Right cardiac atrium (tissue), 5 donors: ENCODE measurements around the gene CEP152. TPM values are rescaled to one million over a fixed set of nuclear protein-coding genes. Genes with fewer than 3 reads are reported as not detected.

Source experiments
- ATAC-seq, 2 donors: fragments of 200-7000 bp; cut with Tn5 transposase; one replicate each; pipeline versions ENCODE4 v1.8.0 to v1.9.1; 2020; ENCODE audit warnings: moderate library complexity in 2 of 2, mild to moderate bottlenecking in 1 of 2
- DNase-seq, 3 donors: peaks; one replicate each; pipeline ENCODE4 v3.0.0-alpha.2; 2020
- H3K27ac ChIP-seq: one replicate; pipeline ENCODE4 v1.5.1; 2013; ENCODE audit warnings: mild to moderate bottlenecking, low read length, control low read depth, moderate library complexity
- H3K27me3 ChIP-seq: one replicate; pipeline ENCODE4 v1.6.1; 2013; ENCODE audit not compliant: control insufficient read depth, insufficient read depth
- H3K4me1 ChIP-seq: one replicate; pipeline ENCODE4 v1.6.1; 2013; ENCODE audit warnings: low read length; ENCODE audit not compliant: control insufficient read depth, insufficient read depth
- H3K4me3 ChIP-seq: one replicate; pipeline ENCODE4 v1.5.1; 2013; ENCODE audit warnings: low read length, control low read depth
- H3K9me3 ChIP-seq: one replicate; pipeline ENCODE4 v1.6.1; 2013; ENCODE audit warnings: low read length; ENCODE audit not compliant: control insufficient read depth
- WGBS: extraction: QIAGEN DNeasy Blood & Tissue Kit; methylation state at CpG from one replicate; pipeline ENCODE4 v1.1.7; 2013; 5-methylcytosine and 5-hydroxymethylcytosine counted together
- intact Hi-C, 4 donors: fragments of 100-400 bp; cut with DNase I; formaldehyde crosslinking; loops; one replicate each; pipeline versions ENCODE4 v1.11.0 to v1.14.0; 2022 to 2023
- polyA plus RNA-seq: library from polyadenylated mRNA; stranded (reverse); fragments of 200-250 nt; gene quantifications from one replicate; pipeline ENCODE4 v1.2.3, GENCODE V29; 2013
- total RNA-seq, 4 donors: library from RNA; stranded (reverse); fragmentation: NEBNext Ultra II Directional; extraction: Animal tissue kit (Norgen Biotek cat#: 25700); gene quantifications; one replicate each; pipeline ENCODE4 v1.2.1, GENCODE V29; 2021
- donor health status: healthy with polysubstance abuse.
- donor health status: DM: no; HTN: yes; CAD: no.
- donor health status: DM: no; HTN: no; CAD: no.
- donor health status: DM: no; HTN: yes; CAD: no; lungs with severe emphysema.
- donor health status: DM: yes; HTN: yes; CAD: no.

The CEP152 gene
- total and polyA plus RNA-seq, 5 donors = 1.0 to 2.8 (median 2.4) TPM

DNA sequence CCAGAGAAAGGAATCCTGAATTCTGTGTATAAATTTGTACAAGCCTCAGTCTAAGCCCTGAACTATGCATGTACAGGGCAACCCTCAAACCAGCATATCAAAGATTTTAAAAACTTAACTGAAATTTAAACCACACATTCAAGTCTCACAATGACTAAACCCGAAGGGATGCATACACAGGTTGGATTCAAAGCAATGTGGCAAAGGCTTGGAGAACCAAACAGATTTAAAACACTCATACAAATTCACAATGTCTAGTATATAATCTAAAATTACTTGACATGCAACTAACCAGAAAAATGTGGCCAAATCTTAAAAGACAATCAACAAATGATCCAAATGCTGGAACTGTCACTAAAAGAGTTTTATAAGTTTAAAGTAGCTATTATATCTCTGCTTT lies 36.4 kb downstream of the CEP152 start:
- no peak for DNase-seq
- H3K27me3 ChIP-seq = no peaks in the 10 kb centered on the region
- H3K4me1 ChIP-seq = no peaks in the 10 kb centered on the region
- H3K27ac ChIP-seq = no peak overlapping the region
- ATAC-seq = no peak
- 99% methylated on average over 1 of the region's 1 CpG for WGBS
- H3K9me3 ChIP-seq = no peaks in the 10 kb centered on the region
- H3K4me3 ChIP-seq = no peak overlapping the region
- intact Hi-C loops = no loop called here

DNA sequence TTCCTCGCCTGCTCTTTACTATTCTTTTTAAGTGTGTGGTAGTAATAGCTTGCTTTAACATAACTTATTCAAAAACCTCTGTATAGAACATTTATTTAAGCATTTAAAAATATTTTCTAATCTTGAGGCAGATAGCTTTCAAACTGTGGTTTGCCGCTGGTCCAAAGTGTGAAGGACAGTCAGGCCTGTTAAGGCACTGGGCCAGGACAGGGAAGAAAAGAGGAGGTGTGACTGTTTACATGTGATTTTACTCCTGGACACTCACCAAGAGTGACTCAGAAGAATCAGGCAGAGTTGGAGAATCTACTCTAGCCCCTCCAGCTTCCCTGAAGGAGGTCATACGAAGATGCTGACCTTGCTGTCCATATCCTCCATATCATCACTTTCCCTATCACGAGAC lies 44.7 kb downstream of the CEP152 start:
- H3K4me1 ChIP-seq = no peaks in the 10 kb centered on the region
- WGBS = 85% methylated on average over 4 of the region's 4 CpGs
- DNase-seq (no peak), ATAC-seq (no peak)
- no peaks in the 10 kb centered on the region for H3K27me3 ChIP-seq
- H3K9me3 ChIP-seq = no peaks in the 10 kb centered on the region
- no peak overlapping the region for H3K4me3 ChIP-seq
- intact Hi-C loops = no loop called here
- no peak overlapping the region for H3K27ac ChIP-seq

DNA sequence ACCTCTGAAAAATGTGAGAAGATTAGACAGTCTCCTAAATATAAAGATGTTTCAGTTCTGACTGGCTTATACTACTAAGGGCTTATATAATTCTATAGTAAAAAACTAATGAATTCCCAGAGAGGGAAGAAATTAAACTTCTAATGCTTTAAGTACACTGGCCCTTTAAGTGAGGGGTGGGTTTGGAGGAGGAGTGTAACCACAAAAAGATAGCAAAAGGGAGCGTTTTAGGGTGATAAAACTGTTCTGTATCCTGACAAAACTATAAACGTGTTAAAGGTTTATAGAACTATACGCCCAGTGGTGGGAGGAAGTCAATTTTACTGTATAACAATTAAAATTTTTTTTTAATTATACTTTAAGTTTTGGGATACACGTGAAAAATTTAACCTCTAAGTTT lies 45.8 kb downstream of the CEP152 start:
- DNase-seq (no peak), ATAC-seq (no peak)
- Histone ChIP-seq H3K9me3 (no peaks in the 10 kb centered on the region), H3K27me3 (no peaks in the 10 kb centered on the region), H3K27ac (no peak overlapping the region), H3K4me3 (no peak overlapping the region), H3K4me1 (no peaks in the 10 kb centered on the region)
- WGBS = 74% methylated on average over 4 of the region's 4 CpGs
- intact Hi-C loops = no loop called here

DNA sequence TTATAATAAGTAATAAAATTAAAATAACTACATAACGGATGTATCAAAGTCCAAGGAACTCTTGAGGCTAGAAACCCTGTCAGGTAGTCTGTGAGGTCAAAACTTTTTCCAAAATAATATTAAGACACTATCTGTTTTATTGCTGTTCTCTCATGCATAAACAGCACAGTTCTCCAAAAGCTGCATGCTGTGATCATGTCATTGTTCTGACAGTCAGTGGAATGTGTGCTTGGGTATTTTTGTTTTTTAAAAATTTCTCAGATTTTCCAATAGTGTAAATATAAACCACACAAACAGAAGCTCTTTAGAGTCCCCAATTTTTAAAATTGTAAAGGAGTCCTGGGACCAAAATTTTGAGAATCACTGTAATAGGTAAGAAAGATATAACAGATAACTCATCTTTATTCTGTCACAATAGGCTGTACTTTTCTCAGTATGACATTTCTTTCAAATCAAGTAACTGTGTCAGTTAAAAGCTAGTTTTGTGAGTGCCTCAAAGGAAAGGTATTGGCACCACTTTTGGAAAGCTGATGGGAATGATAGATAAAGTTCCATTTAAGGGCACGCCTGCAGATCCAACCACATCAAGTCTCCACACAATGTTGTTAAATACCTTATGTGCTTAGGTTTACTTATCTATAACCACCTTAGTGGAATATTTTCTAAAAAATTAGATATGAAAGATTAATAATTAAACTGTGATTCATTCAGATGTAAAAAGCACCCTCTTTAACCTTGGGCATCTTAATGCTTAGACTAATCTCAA lies 49.3 kb downstream of the CEP152 start:
- WGBS = 97% methylated on average over 2 of the region's 2 CpGs

DNA sequence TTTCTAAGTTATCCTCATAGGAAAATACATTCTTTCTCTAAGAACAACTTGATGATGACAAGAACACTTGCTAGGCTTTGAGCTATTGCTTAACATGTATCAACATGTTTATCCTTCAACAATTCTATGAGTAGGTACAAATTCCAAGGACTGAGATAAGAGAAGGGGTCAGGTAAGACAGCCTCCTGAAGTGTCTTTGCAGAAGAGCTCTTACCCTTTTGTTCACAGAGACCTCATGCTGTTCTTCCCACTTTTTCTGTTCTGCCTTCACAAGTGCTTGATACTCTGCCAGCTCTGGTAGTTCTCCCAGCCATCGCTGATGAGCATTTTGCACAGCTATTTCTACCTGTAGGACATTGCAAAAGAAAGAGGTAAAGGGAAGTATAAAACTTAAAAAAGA lies 50.9 kb downstream of the CEP152 start:
- 89% methylated on average over 1 of the region's 1 CpG for WGBS
- ATAC-seq (no peak), DNase-seq (no peak)
- H3K4me3 ChIP-seq = no peak overlapping the region
- H3K27me3 ChIP-seq = no peaks in the 10 kb centered on the region
- no peaks in the 10 kb centered on the region for H3K4me1 ChIP-seq
- intact Hi-C loops = no loop called here
- no peak overlapping the region for H3K27ac ChIP-seq
- no peaks in the 10 kb centered on the region for H3K9me3 ChIP-seq

More for the DNA sequence above, 49.3 kb downstream of the CEP152 start:
- ATAC-seq = no peak
- no peaks in the 10 kb centered on the region for H3K4me1 ChIP-seq
- H3K27me3 ChIP-seq = no peaks in the 10 kb centered on the region
- H3K4me3 ChIP-seq = no peak overlapping the region
- no peak overlapping the region for H3K27ac ChIP-seq
- intact Hi-C loops = no loop called here
- no peak for DNase-seq
- no peaks in the 10 kb centered on the region for H3K9me3 ChIP-seq

DNA sequence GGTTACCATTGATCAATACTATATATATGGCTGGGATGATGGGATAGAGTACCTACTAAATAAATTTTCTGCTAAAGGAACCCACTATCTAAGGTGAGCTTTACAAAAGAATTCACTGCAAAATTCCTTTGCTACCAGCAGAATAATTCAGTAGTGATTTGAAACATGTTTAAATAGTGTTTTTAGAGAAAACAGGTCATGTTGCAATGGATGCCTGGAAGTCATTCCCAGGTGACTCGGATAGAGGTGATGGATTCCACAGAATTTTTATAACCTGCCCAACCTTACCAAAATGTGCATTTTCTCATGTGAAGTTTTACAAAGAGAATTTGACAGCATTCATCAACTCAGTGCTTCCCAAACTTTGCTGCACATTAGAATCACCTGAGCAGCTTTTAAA lies 53.2 kb downstream of the CEP152 start:
- DNase-seq = no peak
- H3K27me3 ChIP-seq = no peaks in the 10 kb centered on the region
- ATAC-seq = no peak
- no peaks in the 10 kb centered on the region for H3K4me1 ChIP-seq
- WGBS = 96% methylated on average over 1 of the region's 1 CpG
- no peak overlapping the region for H3K4me3 ChIP-seq
- no peak overlapping the region for H3K27ac ChIP-seq
- intact Hi-C loops = no loop called here
- H3K9me3 ChIP-seq = no peaks in the 10 kb centered on the region

DNA sequence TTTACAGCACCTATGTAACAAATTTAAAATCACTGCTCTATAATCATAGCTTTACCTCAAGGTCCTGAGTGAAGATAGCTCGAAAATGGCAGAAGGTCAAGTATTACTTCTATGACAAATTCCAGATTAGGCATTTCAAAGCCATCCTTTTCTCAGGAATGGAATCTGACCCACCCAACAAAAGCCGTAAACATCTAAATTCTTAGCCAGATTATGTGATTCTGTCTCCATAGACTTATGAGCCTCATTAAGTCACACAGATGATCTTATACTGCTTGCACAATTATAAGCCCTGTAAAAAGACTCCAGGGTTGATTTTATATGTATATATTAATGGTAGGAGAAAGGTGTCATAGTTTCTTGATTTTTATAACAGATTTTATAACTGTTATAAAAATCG lies 56.9 kb downstream of the CEP152 start:
- no peaks in the 10 kb centered on the region for H3K27me3 ChIP-seq
- no peak overlapping the region for H3K4me3 ChIP-seq
- 96% methylated on average over 3 of the region's 3 CpGs for WGBS
- no peaks in the 10 kb centered on the region for H3K9me3 ChIP-seq
- no peaks in the 10 kb centered on the region for H3K4me1 ChIP-seq
- DNase-seq (no peak), ATAC-seq (no peak)
- intact Hi-C loops = no loop called here
- no peak overlapping the region for H3K27ac ChIP-seq

DNA sequence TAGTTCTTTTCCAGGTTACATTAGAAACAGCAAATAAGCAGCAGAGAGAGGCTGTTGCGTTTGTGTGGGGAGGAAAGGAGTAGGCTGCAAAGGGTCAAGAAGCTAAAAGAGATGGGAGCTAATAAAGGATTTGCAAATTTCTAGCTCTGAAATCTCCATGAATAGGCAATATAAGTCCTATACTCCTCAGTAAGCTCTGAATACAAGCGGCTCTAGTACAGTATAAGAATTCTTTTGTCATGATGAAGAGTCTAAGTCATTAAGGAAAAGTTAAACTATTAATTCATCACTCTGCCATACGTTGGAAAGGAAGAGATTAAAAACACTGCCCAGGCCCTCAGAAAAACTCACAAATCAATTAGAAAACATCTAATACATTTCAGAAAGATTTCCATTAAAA lies 59.3 kb downstream of the CEP152 start:
- no peak overlapping the region for H3K27ac ChIP-seq
- no peaks in the 10 kb centered on the region for H3K9me3 ChIP-seq
- no peaks in the 10 kb centered on the region for H3K27me3 ChIP-seq
- H3K4me3 ChIP-seq = no peak overlapping the region
- DNase-seq (no peak), ATAC-seq (no peak)
- 74% methylated on average over 3 of the region's 3 CpGs for WGBS
- no peaks in the 10 kb centered on the region for H3K4me1 ChIP-seq
- intact Hi-C loops = no loop called here

DNA sequence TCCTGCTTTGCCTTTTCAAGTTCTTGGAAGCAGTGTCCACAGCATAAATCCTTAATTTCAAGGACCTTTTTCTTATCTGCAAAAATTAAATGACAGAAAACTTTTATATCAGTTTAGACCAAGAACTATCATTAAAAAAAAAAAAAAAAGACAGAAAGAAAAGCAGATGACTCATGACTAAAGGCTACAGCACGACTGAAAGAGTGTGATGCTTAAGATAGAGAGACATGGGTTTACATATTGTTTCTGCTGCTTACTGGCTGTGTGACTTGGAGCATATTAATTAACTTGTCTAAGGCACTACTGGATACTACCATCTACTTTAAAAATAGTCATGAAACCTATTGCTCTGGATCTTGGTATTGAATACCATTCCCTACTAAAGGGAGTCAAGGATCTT lies 62.3 kb downstream of the CEP152 start:
- ATAC-seq (no peak), DNase-seq (no peak)
- H3K27ac ChIP-seq = no peak overlapping the region
- intact Hi-C loops = no loop called here
- no peaks in the 10 kb centered on the region for H3K9me3 ChIP-seq
- WGBS = 48% methylated on average over 1 of the region's 1 CpG
- no peaks in the 10 kb centered on the region for H3K4me1 ChIP-seq
- H3K27me3 ChIP-seq = no peaks in the 10 kb centered on the region
- H3K4me3 ChIP-seq = no peak overlapping the region

DNA sequence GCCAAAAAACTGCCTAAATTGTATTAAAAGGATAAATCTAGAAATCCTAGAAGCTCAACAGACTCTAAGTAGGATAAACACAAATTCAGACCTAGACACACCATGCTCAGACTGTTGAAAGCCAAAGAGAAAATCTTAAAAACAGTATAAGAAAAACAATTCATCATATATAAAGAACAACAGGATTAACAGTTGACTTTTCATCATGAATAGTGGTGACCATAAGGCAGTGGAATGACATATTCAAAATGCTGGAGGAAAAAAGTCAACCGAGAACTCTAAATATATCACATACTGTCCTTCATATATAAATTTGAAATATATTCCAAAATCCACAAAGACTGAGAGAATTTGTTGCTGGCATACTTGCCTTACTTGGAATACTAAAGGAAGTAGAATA lies 77.3 kb downstream of the CEP152 start:
- intact Hi-C loops = no loop called here
- Histone ChIP-seq H3K27me3 (no peaks in the 10 kb centered on the region), H3K27ac (no peak overlapping the region), H3K4me3 (no peak overlapping the region), H3K9me3 (no peaks in the 10 kb centered on the region), H3K4me1 (no peaks in the 10 kb centered on the region)
- DNase-seq = no peak
- 100% methylated on average over 1 of the region's 1 CpG for WGBS
- no peak for ATAC-seq

DNA sequence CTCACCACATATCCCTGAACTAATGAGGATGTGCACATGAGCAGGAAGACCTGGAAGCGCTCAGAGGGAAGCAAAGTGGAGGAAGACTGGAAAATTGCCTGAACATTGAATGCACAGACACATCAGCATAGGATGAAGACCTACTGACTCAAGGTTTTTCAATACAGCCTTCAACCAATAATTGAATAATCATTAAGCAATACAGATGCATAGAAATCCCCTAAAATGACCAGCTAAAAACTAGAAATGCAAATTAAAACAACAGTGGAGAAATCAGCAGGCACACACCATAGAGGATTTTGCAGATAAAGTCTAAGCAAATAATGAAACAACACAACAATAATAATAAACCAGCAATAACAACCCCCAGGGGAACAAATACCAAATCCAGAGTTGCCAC lies 80.4 kb downstream of the CEP152 start:
- H3K4me1 ChIP-seq = no peaks in the 10 kb centered on the region
- intact Hi-C loops = no loop called here
- H3K4me3 ChIP-seq = no peak overlapping the region

DNA sequence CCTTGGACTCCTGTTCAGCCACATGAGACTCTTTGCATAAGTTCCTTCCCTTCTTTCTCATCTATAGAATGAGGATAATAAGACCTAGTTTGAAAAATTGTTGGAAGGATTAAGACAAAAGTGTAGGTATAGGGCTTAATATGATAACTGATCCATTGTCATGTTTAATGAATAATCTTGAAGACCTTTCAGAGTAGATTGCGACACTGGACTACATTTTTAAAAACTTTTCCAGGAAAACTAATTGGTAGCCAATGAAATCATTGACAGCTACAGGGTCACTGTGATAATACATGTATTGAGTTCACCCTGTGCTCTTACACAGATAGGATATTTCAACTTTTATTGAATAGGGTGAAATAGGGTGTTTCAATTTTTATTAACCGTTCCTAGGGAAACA lies 86.9 kb downstream of the CEP152 start:
- H3K9me3 ChIP-seq = peaks cover 2% of the 10 kb centered on the region
- ATAC-seq (no peak), DNase-seq (no peak)
- H3K27ac ChIP-seq = no peak overlapping the region
- intact Hi-C loops = no loop called here
- H3K4me3 ChIP-seq = no peak overlapping the region
- WGBS = 87% methylated on average over 2 of the region's 2 CpGs
- no peaks in the 10 kb centered on the region for H3K27me3 ChIP-seq
- no peaks in the 10 kb centered on the region for H3K4me1 ChIP-seq

More for the DNA sequence above, 80.4 kb downstream of the CEP152 start:
- H3K27ac ChIP-seq = no peak overlapping the region
- no peaks in the 10 kb centered on the region for H3K27me3 ChIP-seq
- DNase-seq (no peak), ATAC-seq (no peak)
- whole genome bisulfite sequencing = 96% methylated on average over 1 of the region's 1 CpG
- H3K9me3 ChIP-seq = no peaks in the 10 kb centered on the region
